Measurements from ENCODE around the gene SMARCB1. TPM values are rescaled to one million over a fixed set of nuclear protein-coding genes. Genes with fewer than 3 reads are reported as not detected.

SMARCB1 gene
- polyA plus RNA-seq, 1 of the 3 experiments (the other 2 are of a cell fraction): 215 TPM

- no peak for TF ChIP-seq USF2 (IDR thresholded peaks at IDR 0.05; ENCODE audit: borderline replicate concordance, low read depth, low read length)
- no peak for TF ChIP-seq EP300 (IDR thresholded peaks at IDR 0.05; ENCODE audit: borderline replicate concordance in 1 of 2, low read depth in 1 of 2, low read length in 1 of 2)
- TF ChIP-seq FOXJ3 (CRISPR knock-in tag; IDR thresholded peaks at IDR 0.05): no peak
- no peak for TF ChIP-seq NRF1 (IDR thresholded peaks at IDR 0.05; ENCODE audit: low read depth, low read length)
- TF ChIP-seq, protein P1, sequence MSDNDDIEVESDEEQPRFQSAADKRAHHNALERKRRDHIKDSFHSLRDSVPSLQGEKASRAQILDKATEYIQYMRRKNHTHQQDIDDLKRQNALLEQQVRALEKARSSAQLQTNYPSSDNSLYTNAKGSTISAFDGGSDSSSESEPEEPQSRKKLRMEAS (IDR thresholded peaks at IDR 0.05; ENCODE audit: low read depth): no peak
- TF ChIP-seq RCOR1 (IDR thresholded peaks at IDR 0.05; ENCODE audit: low read length): no peak
These were observed 15.2 kb downstream of the SMARCB1 start (continued) for GRCh38 chr22:23801886-23802377.

DNA sequence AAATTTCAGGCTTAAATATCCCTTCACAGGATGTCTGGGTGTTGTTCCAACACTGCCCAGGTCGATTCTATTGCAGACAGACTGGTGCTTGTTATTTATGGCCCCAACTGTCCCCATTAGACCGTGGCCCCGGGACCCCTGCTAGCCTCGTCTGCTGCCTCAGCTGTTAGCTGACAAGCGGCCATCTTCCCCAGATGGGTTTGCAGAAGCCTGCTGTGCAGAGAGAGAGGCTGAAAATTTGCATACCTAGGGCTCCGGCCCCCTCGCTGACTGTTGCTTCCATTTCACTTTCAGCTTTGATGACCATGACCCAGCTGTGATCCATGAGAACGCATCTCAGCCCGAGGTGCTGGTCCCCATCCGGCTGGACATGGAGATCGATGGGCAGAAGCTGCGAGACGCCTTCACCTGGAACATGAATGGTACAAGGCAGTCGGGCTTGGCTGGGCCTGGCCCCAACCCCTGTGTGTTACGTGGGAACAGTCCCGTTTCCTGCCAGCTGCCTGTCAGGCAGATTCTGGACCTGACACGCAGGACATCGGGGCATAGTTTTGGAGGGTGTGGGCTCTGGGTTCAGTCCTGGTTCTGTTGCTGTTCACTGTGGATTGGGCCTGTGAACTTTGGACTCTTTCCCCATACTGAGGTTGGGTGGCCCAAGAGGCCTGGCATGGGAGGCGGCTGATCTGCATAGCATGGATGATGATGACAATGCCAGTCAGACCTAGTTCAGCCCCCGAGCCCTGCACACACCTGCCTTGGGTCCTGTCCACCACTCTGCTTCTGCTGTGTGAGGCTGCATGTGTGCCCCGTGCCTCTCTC lies 16.4 kb downstream of the SMARCB1 start:
- no peak overlapping the region for H2AFZ ChIP-seq (ENCODE audit: low read depth)
- no peak overlapping the region for H3K4me2 ChIP-seq
- CTCF ChIA-PET: interaction anchor here (0.7 kb wide), 1 partner anchor 47 kb away, joined by 3 read pairs; no protein-coding TSS in a partner anchor
- H3K4me3 ChIP-seq (ENCODE audit: low read depth in 2 of 2, low read length in 1 of 2): no peak overlapping the region
- POLR2A ChIA-PET: no interaction called here
- peaks cover 46 to 60% of the 10 kb centered on the region in 2 experiments for H3K36me3 ChIP-seq (replicated peaks in 1 of 2; ENCODE audit: control insufficient read depth in 1 of 2, insufficient read depth in 2 of 2, low read length in 1 of 2)
- no peaks in the 10 kb centered on the region for H3K4me1 ChIP-seq (ENCODE audit: control insufficient read depth in 1 of 2, insufficient read depth in 2 of 2, low read depth in 1 of 2, low read length in 1 of 2)
- no peaks in the 10 kb centered on the region for H3F3A ChIP-seq (replicated peaks; ENCODE audit: insufficient read depth)
- no peak overlapping the region for H3K9ac ChIP-seq
- H3K79me2 ChIP-seq (ENCODE audit: insufficient read depth): no peaks in the 10 kb centered on the region
- TF ChIP-seq RCOR1 (IDR thresholded peaks at IDR 0.05; ENCODE audit: low read length) (no peak), MXI1 (IDR thresholded peaks at IDR 0.05; ENCODE audit: low read depth, low read length) (no peak)
- DNase-seq: no peak
- no peak overlapping the region for H3K27ac ChIP-seq (ENCODE audit: low read depth in 2 of 2, low read length in 1 of 2)
- no peaks in the 10 kb centered on the region for H4K20me1 ChIP-seq (ENCODE audit: insufficient read depth)
- H3K9me2 ChIP-seq: no peaks in the 10 kb centered on the region
- H3K27me3 ChIP-seq (ENCODE audit: insufficient read depth): no peaks in the 10 kb centered on the region
- no peaks in the 10 kb centered on the region for H3K9me3 ChIP-seq
- WGBS (ENCODE audit: low lambda C conversion rate): 89% methylated on average over 19 of the region's 21 CpGs

DNA sequence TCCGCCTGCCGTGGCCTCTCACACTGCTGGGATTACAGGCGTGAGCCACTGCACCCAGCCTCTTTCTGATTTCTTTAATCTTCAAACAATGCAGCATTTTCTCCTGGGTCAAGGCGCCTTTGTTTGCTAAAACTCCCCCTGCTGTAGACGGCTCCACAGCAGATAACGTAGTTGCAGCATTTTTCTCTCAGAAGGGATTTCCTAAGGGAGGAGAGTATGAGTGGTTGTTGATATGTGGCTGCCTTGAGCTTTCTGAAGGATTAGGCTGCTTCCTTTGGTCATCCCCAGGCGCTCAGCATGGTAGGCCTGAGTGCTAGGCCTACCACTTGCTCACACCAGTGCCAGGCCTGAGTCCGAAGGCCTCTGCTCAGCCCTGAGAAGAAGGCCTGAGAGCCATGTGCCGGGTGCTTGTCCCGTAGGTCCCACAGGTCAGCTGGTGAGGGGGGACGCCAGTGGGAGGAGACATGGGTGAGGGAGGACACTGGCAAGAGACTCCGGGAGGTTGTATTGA lies 18.1 kb downstream of the SMARCB1 start:
- H2AFZ ChIP-seq (ENCODE audit: low read depth): no peak overlapping the region
- no peaks in the 10 kb centered on the region for H4K20me1 ChIP-seq (ENCODE audit: insufficient read depth)
- DNase-seq: no peak
- H3F3A ChIP-seq (replicated peaks; ENCODE audit: insufficient read depth): no peaks in the 10 kb centered on the region
- WGBS (ENCODE audit: low lambda C conversion rate): 94% methylated on average over 10 of the region's 12 CpGs
- H3K36me3 ChIP-seq (replicated peaks in 1 of 2; ENCODE audit: control insufficient read depth in 1 of 2, insufficient read depth in 2 of 2, low read length in 1 of 2): peaks cover 46 to 58% of the 10 kb centered on the region in 2 experiments
- H3K27me3 ChIP-seq (ENCODE audit: insufficient read depth): no peaks in the 10 kb centered on the region
- no peaks in the 10 kb centered on the region for H3K9me2 ChIP-seq
- H3K4me1 ChIP-seq (ENCODE audit: control insufficient read depth in 1 of 2, insufficient read depth in 2 of 2, low read depth in 1 of 2, low read length in 1 of 2): no peaks in the 10 kb centered on the region
- H3K9ac ChIP-seq: no peak overlapping the region
- no peaks in the 10 kb centered on the region for H3K79me2 ChIP-seq (ENCODE audit: insufficient read depth)
- H3K4me2 ChIP-seq: no peak overlapping the region
- ChIA-PET POLR2A (no interaction called here), CTCF (interaction anchor here (1.5 kb wide), 1 partner anchor 45 kb away, joined by 7 read pairs; no protein-coding TSS in a partner anchor)
- no peak overlapping the region for H3K4me3 ChIP-seq (ENCODE audit: low read depth in 2 of 2, low read length in 1 of 2)
- no peak overlapping the region for H3K27ac ChIP-seq (ENCODE audit: low read depth in 2 of 2, low read length in 1 of 2)
- no peaks in the 10 kb centered on the region for H3K9me3 ChIP-seq
- TF ChIP-seq ELF1 (IDR thresholded peaks at IDR 0.05) (no peak), GABPA (IDR thresholded peaks at IDR 0.05; ENCODE audit: low read depth) (no peak), TEAD4 (IDR thresholded peaks at IDR 0.05; ENCODE audit: borderline replicate concordance, insufficient read depth) (no peak), RAD21 (IDR thresholded peaks at IDR 0.05; ENCODE audit: low read length) (no peak), MXI1 (IDR thresholded peaks at IDR 0.05; ENCODE audit: low read depth, low read length) (no peak), NRF1 (IDR thresholded peaks at IDR 0.05; ENCODE audit: low read depth, low read length) (no peak), FOXJ3 (CRISPR knock-in tag; IDR thresholded peaks at IDR 0.05) (no peak), IRF3 (IDR thresholded peaks at IDR 0.05; ENCODE audit: low read depth, low read length) (no peak), RFX5 (IDR thresholded peaks at IDR 0.05; ENCODE audit: low read length) (no peak)
- TF ChIP-seq, protein P2, sequence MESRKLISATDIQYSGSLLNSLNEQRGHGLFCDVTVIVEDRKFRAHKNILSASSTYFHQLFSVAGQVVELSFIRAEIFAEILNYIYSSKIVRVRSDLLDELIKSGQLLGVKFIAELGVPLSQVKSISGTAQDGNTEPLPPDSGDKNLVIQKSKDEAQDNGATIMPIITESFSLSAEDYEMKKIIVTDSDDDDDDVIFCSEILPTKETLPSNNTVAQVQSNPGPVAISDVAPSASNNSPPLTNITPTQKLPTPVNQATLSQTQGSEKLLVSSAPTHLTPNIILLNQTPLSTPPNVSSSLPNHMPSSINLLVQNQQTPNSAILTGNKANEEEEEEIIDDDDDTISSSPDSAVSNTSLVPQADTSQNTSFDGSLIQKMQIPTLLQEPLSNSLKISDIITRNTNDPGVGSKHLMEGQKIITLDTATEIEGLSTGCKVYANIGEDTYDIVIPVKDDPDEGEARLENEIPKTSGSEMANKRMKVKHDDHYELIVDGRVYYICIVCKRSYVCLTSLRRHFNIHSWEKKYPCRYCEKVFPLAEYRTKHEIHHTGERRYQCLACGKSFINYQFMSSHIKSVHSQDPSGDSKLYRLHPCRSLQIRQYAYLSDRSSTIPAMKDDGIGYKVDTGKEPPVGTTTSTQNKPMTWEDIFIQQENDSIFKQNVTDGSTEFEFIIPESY (IDR thresholded peaks at IDR 0.05; ENCODE audit: borderline replicate concordance, low read depth): no peak
- TF ChIP-seq, protein P3, sequence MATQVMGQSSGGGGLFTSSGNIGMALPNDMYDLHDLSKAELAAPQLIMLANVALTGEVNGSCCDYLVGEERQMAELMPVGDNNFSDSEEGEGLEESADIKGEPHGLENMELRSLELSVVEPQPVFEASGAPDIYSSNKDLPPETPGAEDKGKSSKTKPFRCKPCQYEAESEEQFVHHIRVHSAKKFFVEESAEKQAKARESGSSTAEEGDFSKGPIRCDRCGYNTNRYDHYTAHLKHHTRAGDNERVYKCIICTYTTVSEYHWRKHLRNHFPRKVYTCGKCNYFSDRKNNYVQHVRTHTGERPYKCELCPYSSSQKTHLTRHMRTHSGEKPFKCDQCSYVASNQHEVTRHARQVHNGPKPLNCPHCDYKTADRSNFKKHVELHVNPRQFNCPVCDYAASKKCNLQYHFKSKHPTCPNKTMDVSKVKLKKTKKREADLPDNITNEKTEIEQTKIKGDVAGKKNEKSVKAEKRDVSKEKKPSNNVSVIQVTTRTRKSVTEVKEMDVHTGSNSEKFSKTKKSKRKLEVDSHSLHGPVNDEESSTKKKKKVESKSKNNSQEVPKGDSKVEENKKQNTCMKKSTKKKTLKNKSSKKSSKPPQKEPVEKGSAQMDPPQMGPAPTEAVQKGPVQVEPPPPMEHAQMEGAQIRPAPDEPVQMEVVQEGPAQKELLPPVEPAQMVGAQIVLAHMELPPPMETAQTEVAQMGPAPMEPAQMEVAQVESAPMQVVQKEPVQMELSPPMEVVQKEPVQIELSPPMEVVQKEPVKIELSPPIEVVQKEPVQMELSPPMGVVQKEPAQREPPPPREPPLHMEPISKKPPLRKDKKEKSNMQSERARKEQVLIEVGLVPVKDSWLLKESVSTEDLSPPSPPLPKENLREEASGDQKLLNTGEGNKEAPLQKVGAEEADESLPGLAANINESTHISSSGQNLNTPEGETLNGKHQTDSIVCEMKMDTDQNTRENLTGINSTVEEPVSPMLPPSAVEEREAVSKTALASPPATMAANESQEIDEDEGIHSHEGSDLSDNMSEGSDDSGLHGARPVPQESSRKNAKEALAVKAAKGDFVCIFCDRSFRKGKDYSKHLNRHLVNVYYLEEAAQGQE (IDR thresholded peaks at IDR 0.05; ENCODE audit: low read depth, low read length): no peak

Data from SK-N-SH (cell line).